GM12872 (cell line): ENCODE data around the gene SUB1.

Experiments
- CTCF ChIP-seq: IDR thresholded peaks from 3 replicates; pipeline ENCODE4 v1.5.1; 2011; ENCODE audit warnings: low read depth, mild to moderate bottlenecking, low read length, moderate library complexity; ENCODE audit not compliant: insufficient read depth

The SUB1 gene

DNA sequence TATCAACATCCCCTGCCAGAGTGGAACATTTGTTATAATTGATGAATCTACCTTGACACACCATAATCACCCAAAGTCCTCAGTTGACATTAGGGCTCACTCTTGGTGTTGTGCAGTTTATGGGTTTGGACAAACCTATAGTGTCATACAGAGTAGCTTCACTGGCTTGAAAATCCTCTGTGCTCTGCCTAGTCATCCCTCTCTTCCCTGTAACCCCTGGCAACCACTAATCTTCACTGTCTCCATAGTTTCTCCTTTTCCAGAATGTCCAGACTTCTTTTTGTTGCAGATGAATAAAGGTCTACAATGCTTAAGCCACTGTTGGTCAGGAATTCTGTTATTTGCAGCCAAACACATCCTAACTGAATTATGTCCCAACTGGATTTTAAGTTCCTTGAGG, 22.5 kb upstream of the SUB1 start:
- TF ChIP-seq CTCF = no peak

DNA sequence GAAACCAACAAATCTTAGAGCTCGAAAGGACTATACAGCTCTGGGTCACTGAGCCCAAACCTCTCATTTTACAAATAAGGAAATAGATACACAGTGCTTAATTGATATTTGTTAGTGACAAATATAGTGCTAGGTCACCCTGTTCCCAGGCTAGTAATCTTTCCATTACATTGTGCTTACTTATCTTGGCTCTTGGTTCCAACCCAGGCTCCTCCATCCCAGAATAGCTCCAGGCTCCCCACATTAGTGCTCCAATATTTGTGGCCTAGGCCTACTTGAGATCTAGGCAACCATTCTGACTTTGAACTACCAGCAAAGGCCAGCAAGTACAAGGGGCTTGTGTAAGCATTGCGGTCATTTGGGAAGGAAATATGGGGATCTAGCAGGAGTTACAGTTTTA, 21.7 kb upstream of the SUB1 start:
- no peak for TF ChIP-seq CTCF

DNA sequence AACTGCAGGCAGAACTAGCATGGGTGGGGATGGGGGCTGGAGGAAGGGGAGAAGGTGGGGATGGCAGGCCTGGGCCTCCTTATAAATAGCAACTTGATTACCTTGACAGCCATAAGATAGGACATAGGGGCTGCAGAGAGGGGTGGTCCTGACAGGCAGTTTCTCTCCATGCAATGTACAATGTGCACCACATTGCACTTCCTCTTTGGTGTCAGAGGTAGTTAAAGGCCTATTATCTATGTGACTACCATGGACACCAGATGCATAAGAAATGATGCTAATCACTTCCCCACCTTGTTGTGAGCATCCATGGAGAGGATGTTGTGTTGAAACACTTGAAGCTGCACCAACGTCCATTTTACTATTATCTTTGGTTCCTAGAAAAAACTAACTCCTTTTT, 20.2 kb upstream of the SUB1 start:
- TF ChIP-seq CTCF = no peak

GRCh38 chr5:32566319-32567111, 18.8 kb upstream of the SUB1 start:
- TF ChIP-seq CTCF = no peak

DNA sequence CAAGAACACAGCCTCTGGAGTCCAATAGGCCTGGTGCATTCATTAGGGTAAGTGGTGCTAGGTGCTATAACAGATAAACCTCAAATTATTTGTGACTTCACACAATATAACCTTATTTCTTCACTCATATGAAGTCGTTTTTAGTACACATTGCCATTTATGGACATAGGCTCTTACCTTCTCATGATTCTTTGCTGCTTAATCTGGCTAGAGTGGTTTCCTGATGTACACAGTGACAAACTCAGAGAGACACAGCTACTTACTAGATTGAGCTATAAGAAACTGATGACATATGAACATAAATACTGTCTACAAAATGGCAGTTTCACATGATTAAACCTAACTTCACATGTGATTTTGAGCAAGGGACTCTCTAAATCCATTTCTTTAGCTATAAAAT, 14.2 kb upstream of the SUB1 start:
- no peak for TF ChIP-seq CTCF

DNA sequence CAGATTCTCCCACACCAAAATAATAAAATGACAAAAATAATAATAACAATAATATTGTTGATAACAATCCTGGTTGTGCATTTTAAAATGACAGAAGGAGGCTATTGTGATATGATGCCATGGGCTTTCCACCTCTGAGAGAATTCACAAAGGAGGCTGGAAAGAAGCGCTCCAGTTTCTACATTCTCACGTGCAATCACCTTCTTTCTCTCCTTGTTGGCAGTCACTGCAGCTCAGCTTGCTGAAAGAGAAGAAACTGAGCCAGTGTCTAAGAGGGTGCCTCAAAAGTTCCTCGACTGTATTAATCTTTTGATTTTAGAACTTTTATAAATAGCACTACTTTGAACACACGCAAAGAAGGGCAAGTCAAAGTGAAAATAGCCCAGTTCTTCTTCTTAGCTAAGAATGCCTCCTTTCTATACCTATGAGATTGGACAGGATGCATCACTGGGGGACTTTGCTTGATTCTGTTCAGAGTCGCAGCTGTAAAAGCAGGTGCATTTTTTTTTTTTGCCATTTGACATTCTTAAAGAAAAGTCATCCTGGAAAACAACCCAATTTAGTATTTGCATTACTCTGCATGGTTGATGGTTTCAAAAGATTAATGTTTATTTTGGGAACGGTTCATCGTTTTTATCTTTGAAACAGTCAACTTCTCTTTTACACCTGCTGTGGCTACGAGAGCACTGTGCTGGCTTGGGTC, 12.4 kb upstream of the SUB1 start:
- TF ChIP-seq CTCF = no peak

DNA sequence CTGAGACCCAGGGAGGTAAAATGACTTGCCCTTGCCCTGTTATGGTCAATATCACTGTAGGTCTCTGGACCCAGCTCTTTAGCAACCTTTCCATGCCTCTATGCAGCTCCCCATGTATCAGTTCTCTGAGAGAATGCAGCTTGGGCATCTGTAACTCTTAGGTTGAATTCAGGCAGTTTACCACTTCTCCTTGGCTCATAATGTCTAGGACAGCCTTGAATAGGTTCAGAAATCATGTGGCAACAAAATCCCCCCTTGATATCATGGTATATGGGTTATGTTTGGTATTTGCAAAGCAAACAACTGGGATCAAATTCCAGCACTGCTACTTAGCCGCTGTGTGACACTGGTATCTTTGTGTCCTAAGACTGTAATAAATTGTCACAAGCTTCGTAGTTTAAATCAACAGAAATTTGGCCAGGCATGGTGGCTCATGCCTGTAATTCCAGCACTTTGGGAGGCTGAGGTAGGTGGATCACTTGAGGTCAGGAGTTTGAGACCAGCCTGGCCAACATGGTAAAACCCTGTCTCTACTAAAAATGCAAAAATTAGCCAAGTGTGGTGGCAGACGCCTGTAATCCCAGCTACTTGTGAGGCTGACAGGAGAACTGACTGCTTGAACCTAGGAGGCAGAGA, 10.7 kb upstream of the SUB1 start:
- TF ChIP-seq CTCF = no peak
